Stimulated activated CD4-positive, alpha-beta T cell treated with anti-CD3 and anti-CD28 coated beads, Interleukin-12 subunit alpha, Interleukin-12 subunit beta, amount 100 ng/mL, for 48 hours (primary cell): Measurements from ENCODE around the gene TK2.

ENCODE experiments used
- DNase-seq, 3 donors: peaks; one replicate each; pipeline ENCODE4 v3.0.0-alpha.2; 2020; ENCODE audit warnings: low read depth in 2 of 3, low spot score in 1 of 3

TK2 gene

GRCh38 chr16:66547101-66547989, 2.6 kb downstream of the TK2 start:
- DNase-seq: no peak

- DNase-seq: no peak
These were observed 5.7 kb downstream of the TK2 start for GRCh38 chr16:66544016-66544757.

DNA sequence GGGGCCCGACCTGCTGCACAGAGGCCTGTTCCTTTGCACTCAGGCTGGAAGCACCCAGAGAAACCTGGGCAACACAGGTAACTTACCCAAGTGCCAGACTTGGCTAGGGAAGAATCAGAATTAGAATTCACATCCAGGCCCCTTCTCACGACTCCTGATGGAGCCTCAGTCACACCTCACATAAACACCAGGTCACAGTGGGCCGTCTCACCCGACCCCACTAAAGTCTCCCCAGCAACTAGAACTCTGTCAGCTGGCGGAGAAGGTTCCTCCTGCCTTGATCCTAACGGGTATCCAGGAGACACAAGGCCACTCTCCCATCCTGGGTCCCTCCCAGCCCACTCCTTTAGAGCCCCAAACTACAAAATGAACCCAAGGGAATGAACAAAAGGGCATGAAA, 6.4 kb downstream of the TK2 start:
- DNase-seq: no peak

GRCh38 chr16:66542396-66542795, 7.5 kb downstream of the TK2 start:
- DNase-seq: no peak

- DNase-seq: no peak
These were observed 8.2 kb downstream of the TK2 start for GRCh38 chr16:66541388-66542355.

DNA sequence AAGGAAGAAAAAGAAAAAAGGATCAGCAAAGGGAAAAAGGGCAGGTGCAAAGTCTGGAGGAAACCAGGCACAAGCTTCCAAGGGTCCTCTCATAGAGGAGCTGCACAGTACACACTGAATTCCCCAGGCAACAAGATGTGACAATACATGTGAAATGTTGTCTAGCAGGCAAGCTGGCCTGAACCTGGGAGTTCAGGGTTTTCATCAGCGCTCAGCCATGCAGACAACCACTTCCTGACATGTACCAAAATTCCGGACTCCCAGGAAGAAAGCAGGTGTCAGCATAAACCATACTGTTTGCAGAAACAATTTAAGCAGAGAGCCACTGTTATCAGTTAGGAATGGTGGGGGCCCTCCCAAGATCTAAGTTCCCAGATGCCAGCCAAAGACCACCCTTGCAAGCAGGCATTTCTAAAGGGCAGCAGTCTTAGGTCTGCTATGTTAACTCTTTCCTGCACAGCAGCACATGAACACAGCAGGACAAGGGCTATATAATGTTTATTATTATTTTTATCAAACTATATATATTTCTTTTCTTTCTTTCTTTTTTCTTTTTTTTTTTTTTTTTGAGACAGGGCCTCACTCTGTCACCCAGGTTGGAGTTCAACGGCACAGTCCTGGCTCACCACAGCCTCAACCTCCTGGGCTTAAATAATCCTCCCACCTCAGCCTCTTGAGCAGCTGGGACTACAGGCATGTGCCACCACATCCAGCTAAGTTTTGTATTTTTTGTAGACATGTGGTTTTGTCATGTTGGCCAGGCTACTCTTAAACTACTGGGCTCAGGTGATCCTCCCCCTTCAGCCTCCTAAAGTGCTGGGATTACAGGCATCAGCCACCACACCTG, 10.1 kb downstream of the TK2 start:
- no peak for DNase-seq

DNA sequence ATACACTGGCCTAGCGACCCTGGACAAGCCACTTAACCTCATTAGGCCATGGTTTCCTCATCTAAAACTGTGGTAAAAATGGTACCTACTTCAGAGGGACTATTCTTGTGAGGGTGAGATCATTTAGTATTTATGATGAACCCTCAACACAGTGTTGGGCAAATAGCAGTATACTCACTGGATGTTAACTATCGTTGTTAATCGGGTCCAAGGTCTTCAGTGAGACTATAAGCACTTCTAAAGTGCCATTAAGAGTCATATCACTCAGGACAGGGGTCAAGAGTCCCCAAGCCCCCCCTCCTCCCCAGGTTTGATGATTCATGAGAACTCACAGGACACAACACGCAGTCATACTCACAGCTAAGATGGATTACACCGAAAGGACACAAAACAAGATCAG, 11.0 kb downstream of the TK2 start:
- DNase-seq: no peak

- DNase-seq: no peak
These were observed 12.7 kb downstream of the TK2 start for GRCh38 chr16:66537236-66537635.

GRCh38 chr16:66536525-66536924, 13.4 kb downstream of the TK2 start:
- no peak for DNase-seq

DNA sequence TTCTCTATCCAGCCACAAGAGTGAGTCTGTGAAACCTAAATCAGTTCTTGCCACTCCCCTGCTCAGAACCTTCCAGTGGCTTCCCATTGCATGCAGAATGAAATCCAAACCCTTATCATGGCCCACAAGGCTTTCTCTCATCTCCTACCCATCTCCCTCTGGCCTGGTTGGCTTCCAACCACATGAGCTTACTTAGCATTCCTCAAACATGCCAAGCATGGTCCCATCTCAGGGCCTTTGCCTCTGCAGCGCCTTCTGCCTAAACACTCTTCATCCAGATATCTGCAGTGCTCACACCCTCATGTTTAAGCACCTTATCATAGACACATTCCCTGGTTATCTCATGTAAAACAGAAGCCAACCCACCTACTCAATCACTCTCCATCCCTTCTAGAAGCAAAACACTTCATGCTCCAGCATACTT, 15.5 kb downstream of the TK2 start:
- no peak for DNase-seq

GRCh38 chr16:66529475-66529874, 20.4 kb downstream of the TK2 start:
- no peak for DNase-seq

GRCh38 chr16:66528294-66528693, 21.6 kb downstream of the TK2 start:
- DNase-seq: no peak

GRCh38 chr16:66525396-66526180, 24.3 kb downstream of the TK2 start:
- no peak for DNase-seq

- no peak for DNase-seq
These were observed 25.2 kb downstream of the TK2 start for GRCh38 chr16:66524601-66525164.

GRCh38 chr16:66523861-66524354, 26.0 kb downstream of the TK2 start:
- no peak for DNase-seq

DNA sequence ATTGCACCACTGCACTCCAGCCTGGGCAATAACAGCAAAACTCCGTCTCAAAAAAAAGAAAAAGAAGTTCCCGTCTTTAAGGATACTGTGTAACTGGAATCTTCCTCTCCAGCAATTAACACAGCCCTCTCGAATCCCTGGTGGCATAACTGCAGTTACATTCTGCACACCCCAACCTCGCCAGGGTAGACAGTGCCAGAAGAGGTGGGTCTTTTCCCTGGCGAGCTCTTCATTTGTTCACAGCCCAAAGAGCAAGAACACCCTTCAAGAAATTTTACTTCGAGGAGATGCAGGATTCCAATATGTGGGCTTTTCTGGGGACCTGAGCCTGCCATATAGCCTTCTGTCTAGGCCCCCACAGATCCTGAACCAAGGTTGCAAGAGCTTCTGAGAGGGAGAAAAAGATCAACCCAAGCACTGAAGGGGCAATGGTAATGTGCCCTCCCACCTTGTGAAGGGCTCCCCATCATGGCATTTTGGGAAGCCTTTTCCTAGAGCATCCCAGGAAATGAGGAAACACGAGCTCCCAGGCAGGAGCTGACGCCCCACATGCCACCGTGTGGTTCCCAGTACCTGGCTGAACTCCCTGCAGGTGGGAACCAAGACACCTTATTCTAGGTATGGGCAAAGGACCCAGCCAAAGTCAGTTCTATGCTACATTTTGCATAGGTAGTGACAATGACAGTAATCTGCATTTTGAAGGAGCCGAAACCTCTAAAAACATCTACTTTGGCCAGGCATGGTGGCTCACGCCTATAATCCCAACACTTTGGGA, 26.9 kb downstream of the TK2 start:
- DNase-seq: no peak

DNA sequence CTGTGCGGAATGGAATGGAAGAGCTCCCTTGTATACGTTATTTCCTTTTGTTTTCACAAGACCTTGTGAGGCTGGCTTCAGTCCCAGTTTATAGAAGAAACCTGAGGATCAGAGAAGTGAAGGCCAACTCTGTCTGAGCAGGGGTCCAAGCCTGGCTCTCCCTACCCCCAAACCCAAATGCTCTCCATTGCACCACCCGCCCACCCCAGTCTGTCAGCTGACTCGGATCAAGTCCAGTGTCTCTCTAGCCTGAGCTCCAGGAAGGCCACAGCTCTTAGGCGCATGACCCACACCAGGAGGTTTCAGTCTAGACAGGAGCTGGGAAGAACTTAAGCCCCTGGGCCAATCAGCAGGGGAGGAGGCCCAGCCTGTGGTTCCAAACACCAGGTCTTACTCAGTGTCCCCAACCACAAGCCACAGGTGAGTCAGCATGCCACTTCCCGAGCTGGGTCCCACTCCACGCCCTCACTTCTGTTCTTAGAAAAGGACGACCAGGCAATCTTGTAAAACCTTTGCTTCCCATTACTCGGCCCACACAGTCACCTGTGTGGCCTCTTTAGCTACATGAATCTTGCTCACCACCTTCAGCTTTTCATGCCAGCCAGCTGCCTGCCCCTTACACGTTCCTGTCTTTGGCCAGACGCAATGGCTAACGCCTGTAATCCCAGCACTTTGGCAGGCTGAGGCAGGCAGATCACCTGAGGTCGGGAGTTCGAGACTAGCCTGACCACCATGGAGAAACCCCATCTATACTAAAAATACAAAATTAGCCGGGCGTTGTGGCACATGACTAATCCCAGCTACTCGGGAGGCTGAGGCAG, 27.8 kb downstream of the TK2 start:
- DNase-seq: peak; percentile 91 to 97 (median 94)
